Fibroblast of upper back skin (primary cell): ENCODE data around the gene PRDM13.
"Not testable (repeated sequence)": the region's sequence is repeated elsewhere in the genome, so short reads cannot be mapped to it uniquely, and the experiment has no call there.

Experiments
- DNase-seq: peaks from one replicate; pipeline ENCODE4 v3.0.0-alpha.2; 2013

PRDM13 gene

DNA sequence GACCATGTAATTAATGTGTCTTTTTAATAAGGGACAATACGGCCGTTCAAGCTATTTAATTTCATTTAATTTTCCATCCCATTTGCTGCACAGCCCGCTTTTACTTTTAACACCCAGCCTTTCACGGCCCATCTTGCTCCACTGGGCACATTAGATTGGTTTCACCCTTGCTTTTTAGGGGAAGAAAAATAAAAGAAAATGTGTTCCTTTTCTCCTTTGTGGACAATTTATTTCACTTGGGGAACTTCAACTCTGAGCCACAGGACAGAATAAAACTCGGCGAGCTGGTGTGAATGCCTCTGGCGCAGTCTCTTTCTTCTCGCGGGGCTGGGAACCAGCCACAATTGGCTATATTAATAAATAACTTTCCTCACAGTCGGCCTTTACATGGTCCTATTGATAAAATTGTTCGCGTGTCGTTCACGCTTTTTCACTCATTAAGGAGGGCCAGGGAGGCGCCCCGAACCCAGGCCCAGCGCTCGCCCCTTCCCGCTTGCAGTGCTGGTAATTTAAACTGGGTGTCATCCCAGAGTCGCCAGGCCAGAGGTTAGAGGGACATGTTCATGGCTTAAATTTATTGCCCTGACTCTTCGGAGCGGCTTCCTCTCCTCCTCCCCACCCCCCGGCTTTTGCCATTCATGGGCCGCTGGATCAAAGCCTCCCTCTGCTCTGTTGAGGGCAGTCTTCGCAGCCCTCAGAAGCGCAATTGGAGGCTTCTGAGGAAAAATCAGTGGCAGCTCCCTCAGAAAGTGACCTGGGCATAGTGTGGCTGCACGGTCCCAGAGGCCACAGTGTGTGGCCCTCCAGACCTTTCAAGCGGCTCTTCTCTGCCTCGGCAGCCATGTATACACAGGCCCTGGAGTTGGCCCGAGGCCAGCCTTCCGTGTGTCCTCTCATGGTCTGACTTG lies 2.2 kb upstream of the PRDM13 start:
- no peak for DNase-seq

DNA sequence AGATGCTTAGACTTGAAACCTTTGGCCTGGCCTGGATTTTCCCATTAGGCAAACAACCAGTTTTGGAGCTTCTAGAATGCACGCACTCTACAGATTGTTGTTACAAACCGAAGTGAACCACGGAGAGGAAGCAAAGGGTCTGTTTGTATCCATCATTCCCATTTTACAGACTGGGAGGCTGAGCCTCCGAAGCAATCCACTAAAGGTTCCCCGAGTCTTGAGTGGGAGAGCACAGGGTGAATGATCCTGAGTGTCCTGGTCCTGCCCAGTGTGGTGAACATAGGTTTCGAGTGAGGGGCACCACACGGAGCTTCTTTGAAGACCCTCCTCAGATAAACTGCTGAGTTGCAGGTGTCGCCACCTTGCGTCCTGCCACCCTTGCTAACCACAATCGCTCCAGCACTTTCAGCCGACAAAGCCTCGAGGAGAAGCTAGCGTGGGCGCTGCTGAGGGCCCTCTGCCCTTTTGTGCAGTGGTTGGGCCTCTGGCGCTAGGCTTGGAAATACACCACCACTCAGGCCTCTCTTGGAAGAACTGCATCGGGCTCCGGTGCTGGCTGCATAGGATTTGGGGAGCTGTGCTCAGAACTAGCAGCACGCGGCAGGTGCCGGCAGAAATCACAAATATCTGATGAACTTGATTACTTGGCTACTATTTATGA lies 1.4 kb upstream of the PRDM13 start:
- no peak for DNase-seq

DNA sequence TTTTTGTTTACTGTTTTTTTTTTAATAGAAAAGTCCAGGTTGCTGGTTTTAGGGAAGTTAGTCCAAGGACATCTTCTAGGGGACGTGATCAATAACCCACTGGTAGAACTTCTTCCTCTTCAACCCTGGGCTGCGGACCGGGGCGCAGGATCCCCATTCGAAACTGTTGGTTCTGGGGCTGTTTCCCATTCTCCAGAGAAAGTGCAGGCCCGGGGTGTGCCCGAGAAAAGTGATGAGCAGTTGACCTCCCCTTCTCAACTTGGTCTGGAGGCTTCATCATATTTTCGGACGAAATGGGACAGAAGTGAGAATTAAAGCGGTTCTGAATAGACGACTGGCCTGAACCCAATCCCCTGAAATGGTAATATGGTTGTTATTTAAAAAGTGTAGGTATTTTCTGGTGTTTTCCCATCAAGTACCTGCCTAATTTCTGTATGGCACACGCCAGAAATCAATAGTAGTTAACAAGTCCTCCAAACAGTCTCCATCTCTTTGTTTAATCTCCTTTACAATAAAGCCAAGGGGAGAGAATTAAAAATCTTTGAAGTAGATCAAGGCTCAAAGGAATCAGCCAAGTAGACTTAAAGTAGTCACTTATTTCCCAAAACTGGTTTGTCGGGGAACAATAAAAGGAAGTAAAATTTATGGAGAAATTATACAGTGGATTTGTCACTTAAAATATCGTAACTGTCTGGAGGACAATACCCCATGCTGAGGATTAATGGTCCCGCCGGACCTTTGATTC lies 550 bp upstream of the PRDM13 start:
- no peak for DNase-seq

DNA sequence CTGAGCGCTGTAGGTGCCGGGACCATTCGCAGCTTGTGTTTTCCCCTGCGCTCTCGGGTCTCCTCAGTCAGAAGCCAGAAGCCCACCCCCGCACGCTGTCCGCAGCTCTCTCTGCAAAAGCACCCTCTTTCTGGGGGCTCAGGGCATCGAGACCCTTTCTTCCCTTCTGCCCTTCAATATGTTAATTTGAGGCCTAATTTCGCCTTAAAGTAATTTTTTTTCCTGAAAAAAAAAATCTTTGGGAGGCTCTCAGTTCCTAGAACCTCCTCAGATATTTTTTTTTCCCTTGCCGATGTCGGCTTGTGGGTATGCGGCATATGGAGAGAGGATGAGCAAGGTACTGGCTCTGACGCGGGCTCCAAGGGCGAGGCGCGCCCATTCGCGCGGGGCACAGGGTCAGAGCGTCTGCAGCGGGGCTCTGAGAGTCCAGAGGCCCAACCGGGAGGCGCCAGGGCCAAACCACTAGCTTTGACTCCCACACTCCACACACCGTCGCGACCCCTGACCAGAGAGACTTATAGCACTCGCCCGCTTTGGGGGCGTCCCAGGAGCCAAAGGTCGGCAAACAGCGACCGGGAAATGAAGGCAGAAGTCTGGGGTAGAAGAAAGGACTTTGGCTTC lies 893 bp downstream of the PRDM13 start:
- DNase-seq = no peak

DNA sequence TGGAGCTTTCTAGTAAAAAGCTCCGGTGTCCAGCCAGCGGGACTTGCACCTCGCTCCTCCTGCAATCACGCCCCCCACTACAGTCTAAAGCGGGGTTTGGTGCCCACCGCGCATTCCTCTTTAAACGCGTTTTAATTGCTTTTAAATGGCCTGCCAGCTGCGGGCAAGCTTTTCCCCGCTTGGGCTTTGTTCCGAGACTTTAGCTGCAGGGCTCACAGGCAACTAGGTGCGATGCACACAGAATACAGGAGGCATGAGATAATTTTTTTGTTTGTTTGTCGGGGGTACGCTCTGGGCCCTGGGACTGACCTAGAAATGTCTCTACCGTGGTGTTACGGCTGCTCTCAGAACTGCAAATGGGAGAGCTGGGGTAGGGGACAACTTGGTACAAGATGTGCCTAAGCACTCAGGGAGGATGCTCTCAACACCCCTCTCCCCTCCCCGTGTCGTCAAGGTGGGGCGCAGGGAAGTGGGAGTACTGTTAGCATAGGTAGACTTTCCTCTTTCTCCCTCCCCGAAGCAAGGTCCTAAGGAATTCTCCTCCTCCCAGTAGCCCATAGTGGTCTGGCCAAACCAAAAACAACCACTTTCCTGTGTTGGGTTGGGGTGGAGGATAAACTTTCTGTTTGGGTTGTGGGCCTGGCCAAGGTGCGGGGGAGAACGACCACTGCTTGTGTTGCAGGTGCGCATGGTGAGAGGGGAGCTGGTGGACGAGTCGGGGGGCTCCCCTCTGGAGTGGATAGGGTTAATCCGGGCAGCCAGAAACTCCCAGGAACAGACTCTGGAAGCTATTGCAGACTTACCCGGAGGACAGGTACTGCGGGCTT lies 1.6 kb downstream of the PRDM13 start:
- no peak for DNase-seq

DNA sequence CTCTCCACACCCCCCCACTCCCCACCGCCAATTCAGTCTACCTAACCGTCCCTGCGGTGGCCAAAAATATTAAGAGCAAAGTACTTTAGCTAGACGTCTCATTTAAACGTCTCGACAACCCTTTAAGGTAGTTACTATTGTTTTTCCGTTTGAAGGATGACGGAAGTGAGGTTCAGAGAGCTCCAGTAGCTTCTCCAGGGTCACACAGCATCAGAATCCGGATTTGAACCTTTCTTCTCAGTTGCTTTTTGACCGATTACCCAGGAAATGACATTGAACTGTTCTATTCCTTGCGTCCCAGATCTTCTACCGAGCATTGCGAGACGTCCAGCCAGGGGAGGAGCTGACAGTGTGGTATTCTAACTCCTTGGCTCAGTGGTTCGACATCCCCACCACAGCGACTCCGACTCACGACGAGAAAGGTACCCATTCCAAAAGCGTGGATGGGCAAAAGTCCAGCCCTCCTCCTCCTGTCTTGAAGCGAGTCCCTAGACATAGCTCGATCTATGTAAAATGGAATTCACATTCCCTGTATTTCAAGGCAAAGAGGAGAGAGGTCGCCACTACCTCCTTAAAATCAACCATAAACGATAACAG lies 2.4 kb downstream of the PRDM13 start:
- DNase-seq = no peak

DNA sequence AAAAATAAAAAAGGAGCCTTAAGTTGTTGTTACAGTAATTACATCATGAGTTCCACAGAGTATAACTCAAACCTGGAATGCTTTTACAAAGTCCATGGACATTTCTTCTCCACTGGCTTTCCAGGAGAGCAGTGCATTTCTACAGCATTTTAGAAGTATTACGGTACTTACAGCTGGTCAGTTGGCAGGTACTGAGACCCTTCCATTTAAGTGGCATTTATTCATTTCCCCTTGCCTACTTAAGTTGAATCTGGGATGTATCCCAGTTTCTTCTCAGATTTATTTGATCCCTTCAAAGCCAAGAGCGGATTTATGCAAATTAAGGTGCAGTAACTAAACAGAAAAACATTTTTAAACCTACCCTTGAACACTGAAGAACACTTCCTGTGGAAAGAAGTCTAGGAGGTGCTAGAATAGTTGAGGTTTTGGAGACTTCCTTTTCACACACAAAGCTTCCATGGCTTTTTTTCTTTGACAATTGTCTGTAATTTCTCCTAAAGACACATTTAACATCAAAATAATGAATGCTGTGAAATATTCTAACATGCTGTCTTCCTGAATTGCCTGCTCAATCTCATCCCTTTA lies 3.4 kb downstream of the PRDM13 start:
- DNase-seq = no peak

DNA sequence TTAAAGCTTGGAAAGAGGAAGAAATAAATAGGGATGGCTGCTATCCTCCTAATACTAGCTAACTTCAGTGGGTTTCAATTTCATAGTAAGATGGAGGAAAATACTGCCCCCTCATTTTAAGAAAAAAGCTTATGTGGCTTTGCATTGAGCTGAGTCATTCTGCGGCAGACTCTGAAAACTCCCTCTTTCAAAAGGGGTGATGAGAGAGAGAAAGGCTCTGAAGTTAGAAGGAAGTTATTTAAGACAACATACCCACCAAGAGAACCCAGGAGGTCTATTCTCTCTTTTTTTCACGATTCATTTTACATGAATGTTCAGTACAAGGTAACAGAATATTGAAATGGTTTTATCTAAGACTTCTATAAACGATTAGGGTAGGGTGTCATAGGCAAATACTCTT lies 4.5 kb downstream of the PRDM13 start:
- DNase-seq = no peak

DNA sequence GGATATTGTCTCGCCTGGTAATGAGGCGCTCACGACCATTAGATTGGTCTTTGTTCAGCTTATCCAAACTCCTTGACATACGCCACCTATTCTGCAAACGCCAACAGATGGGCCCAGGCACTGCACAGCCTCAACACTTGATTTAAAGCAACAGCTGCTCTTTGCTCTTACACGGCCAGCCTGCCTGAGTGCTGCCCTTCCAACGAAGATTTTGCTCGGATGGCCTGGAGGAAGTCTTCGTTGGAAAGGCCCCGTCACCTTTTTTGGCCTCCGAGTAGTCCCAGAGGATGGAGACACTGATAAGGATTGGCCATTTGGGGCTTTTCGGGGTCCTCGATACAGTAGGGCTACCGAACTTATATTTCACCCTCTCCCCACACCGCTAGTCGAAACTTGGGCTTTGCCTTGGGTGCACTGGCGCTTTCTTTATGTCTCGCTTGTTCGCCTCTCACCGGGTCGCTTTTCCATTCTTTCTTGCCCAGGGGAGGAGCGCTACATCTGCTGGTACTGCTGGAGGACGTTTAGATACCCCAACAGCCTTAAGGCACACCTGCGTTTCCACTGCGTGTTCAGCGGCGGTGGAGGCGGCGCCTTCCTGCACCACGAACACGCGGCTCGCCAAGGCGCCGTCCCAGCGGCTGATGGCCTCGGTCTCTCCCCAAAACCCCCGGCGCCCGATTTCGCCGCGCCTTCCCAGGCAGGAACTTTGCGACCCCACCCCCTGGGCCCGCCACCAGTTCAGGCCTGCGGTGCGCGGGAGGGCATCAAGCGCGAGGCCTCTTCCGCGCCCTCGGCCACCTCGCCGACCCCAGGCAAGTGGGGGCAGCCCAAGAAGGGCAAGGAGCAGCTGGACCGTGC lies 6.1 kb downstream of the PRDM13 start:
- DNase-seq = no peak

DNA sequence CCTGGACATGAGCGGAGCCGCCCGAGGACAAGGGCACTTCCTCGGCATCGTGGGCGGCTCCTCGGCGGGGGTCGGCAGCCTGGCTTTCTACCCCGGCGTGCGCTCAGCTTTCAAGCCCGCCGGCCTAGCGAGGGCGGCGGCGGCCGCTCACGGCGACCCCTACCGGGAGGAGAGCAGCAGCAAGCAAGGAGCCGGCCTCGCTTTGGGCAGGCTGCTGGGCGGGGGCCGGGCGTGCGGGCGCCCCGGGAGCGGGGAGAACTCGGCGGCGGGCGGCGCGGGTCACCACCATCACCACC lies 6.7 kb downstream of the PRDM13 start:
- DNase-seq = peak; percentile 20

DNA sequence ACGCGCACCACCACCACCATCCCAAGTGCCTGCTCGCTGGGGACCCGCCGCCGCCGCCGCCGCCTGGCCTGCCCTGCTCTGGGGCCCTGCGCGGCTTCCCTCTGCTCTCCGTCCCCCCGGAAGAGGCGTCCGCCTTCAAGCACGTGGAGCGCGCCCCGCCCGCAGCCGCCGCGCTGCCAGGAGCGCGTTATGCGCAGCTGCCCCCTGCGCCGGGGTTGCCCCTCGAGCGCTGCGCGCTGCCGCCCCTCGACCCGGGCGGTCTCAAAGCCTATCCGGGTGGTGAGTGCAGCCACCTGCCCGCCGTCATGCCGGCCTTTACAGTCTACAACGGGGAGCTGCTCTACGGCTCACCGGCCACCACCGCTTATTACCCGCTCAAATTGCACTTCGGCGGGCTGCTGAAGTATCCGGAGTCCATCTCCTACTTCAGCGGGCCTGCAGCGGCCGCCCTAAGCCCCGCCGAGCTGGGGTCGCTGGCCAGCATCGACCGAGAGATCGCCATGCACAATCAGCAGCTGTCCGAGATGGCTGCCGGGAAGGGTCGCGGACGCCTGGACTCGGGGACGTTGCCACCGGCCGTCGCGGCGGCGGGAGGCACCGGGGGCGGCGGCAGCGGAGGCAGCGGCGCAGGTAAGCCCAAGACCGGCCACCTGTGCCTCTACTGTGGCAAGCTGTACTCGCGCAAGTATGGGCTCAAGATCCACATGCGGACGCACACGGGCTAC lies 7.2 kb downstream of the PRDM13 start:
- no peak for DNase-seq

DNA sequence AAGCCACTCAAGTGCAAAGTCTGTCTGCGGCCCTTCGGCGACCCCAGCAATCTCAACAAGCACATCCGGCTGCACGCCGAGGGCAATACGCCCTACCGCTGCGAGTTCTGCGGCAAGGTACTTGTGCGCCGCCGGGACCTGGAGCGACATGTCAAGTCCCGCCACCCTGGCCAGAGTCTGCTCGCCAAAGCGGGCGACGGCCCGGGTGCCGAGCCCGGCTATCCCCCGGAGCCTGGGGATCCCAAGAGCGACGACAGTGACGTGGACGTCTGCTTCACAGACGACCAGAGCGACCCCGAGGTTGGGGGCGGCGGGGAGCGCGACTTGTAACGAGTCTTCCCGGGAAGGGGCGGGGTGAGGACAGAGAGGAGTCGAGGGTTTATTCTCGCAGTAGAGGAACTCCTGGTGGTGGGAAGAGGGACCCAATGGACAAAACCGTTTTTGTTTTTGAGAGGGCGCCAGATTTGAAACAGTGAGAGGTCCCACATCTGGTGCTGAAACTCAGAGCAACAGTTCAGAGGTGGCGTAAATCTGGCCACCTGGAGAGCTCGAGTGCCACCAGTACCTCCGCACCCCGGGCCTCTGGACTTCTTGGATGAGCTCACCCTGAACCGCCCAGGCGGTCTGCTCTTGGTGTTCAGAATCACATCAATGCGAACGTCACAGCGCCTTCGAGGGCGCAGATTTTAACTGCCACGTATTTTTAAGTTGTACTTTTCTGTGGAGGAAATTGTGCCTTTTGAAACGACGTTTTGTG lies 8.0 kb downstream of the PRDM13 start:
- DNase-seq = no peak

DNA sequence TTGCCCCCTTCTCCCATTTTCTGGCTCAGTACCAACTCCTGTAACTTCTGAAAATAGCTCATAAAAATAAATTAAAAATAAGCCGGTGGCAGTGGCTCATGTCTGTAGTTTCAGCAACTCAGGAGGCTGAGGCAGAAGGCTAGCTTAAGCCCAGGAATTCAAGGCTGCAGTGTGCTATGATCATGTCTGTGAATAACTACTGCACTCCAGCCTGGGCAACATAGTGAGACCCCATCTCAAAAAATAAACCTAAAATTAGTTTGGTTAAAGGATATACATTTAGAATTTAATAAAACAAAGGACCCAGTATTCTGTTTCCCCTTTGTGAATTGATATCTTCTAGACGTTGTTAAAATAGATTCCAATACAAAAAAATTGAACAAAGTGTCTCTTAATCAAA lies 10.5 kb downstream of the PRDM13 start:
- DNase-seq = no peak

DNA sequence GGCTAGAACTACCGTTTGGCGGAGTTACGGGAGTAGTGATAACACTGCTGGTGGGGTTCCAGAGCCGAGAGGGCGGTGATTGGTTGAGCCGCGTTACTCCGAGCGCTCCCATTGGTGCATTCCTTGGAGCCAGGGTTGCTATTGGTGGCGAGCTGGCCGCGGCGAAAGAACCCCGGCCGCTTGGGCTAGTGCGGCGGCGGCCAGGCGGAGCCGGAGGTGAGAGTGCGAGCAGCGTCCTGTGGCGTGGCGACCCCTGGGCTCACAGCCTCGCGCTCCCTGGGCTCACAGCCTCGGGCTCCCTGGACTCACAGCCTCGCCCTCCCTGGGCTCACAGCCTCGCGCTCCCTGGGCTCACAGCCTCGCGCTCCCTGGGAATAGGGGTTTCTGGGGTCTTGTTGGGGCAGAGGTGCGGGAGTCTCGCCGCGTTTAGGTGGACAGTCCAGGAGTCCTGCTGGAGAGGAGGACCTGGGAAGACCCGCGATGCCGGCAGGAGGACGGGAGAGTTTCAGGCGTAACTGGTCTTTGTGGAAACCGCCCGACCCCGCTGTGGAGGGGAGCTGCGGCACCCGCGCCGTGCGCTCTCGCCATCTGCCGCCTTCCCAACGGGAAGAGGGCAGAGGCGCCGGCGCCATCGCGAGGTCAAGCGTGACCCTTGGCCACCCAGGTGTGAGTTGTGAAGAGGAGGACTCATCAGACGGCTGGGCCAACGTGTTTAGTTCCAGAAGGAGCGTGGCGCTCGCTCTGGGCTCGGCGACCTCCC lies 12.2 kb downstream of the PRDM13 start:
- DNase-seq = no peak

DNA sequence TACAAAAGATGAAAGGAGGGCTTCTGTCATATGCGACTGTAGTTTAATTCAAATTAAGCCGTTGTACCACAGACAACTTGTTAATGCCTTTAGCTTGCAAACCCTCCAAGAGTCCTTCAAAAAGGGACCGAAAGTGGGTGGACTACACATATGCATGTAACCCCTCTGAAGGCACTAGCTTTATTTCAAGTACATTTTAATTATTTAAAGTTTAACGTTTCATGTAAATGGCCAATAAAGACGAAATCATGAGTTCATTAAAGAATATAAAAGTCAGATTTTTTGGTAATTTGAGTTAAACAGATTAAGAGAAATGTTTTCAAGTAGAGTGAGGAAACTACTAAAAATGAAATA lies 12.8 kb downstream of the PRDM13 start:
- DNase-seq = no peak

DNA sequence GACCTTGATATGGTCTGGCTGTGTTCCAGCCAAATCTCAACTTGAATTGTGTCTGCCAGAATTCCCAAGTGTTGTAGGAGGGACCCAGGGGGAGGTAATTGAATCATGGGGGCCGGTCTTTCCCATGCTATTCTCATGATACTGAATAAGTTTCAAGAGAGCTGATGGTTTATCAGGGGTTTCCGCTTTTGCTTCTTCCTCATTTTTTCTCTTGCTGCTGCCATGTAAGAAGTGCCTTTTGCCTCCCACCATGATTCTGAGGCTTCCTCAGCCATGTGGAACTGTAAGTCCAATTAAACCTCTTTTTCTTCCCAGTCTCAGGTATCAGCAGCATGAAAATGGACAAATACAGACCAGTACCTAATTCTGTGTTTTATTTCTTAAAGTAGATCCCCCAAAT lies 15.4 kb downstream of the PRDM13 start:
- not testable (repeated sequence) for DNase-seq

DNA sequence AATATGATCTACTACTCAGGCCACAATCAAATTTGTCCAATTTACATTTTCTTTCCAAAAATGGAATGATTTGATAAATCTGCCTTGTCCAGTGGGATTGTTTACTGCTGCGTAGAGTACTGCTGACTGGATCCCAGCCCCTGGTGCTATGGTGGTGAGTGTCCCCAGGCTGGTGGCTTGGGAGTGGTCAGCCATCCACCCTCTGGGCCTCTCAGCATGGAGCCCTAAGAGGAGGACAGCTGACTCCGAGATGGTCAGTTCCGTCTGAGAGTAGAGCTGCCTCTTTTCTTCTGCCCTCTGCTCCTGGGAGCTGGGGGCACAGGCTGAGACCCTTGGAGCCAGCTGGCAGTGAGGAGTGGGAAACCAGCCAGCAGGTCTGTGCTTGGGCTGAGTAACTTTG lies 22.7 kb downstream of the PRDM13 start:
- DNase-seq = no peak

DNA sequence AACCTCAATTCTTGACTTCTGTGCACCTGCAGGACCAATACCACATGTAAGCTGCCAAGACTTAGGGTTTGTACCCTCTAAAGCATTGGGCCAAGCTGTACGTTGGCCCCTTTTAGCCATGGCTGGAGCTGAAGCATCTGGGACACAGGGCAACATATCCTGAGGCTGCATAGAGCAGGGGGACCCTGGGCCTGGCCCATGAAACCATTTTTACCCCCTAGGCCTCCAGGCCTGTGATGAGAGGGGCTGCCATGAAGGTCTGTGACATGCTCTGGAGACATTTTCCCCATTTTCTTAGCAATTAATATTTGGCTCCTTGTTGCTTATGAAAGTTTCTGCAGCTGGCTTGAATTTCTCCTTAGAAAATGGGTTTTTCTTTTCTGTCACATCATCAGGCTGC lies 31.0 kb downstream of the PRDM13 start:
- DNase-seq = no peak

DNA sequence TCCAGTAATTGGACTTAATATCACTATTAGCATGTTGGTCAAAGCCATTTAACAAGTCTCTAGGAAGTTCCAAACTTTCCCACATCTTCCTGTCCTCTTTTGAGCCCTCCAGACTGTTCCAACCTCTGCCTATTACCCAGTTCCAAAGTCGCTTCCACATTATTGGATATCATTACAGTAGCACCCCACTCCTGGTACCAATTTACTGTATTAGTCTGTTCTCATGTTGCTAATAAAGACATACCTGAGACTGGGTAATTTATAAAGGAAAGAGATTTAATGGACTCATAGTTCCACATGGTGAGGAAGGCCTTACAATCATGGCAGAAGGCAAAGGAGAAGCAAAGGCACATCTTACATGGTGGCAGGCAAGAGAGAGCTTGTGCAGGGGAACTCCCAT lies 31.7 kb downstream of the PRDM13 start:
- DNase-seq = not testable (repeated sequence)
